ENCODE measurements around the gene RNF128. TPM values are rescaled to one million over a fixed set of nuclear protein-coding genes. Genes with fewer than 3 reads are reported as not detected.
A peak's percentile ranks its signal among the peaks of the same experiment; 100 is the strongest.

The RNF128 gene
- total RNA-seq, 1 donor from 2014 or later, result under 0.01 TPM

- no peaks in the 10 kb centered on the region for H3K9me3 ChIP-seq (ENCODE audit: control insufficient read depth in 3 of 3, low read length in 3 of 3)
- no peak overlapping the region for H3K27ac ChIP-seq (ENCODE audit: low read depth, low read length)
- H3K4me1 ChIP-seq (ENCODE audit: control insufficient read depth in 3 of 3, insufficient read depth in 3 of 3, low read length in 3 of 3), result peaks cover 4 to 6% (median 5%) of the 10 kb centered on the region in 3 donors
- no peaks in the 10 kb centered on the region for H3K36me3 ChIP-seq (ENCODE audit: control insufficient read depth in 3 of 3, insufficient read depth in 3 of 3, low read length in 3 of 3)
- H3K9ac ChIP-seq (ENCODE audit: low read depth in 1 of 3, low read length in 3 of 3), result no peak overlapping the region
- H3K4me3 ChIP-seq (ENCODE audit: low read length in 3 of 3), result no peak overlapping the region
- no peaks in the 10 kb centered on the region for H3K27me3 ChIP-seq (ENCODE audit: control insufficient read depth in 3 of 3, insufficient read depth in 3 of 3, low read length in 3 of 3)
Measured at GRCh38 chrX:106710771-106711170, 15.7 kb upstream of the RNF128 start.

- H3K27ac ChIP-seq (ENCODE audit: low read depth, low read length), result no peak overlapping the region
- H3K9ac ChIP-seq (ENCODE audit: low read depth in 1 of 3, low read length in 3 of 3), result no peak overlapping the region
- H3K4me3 ChIP-seq (ENCODE audit: low read length in 3 of 3), result no peak overlapping the region
- H3K36me3 ChIP-seq (ENCODE audit: control insufficient read depth in 3 of 3, insufficient read depth in 3 of 3, low read length in 3 of 3), result no peaks in the 10 kb centered on the region
- no peaks in the 10 kb centered on the region for H3K9me3 ChIP-seq (ENCODE audit: control insufficient read depth in 3 of 3, low read length in 3 of 3)
- no peaks in the 10 kb centered on the region for H3K27me3 ChIP-seq (ENCODE audit: control insufficient read depth in 3 of 3, insufficient read depth in 3 of 3, low read length in 3 of 3)
- H3K4me1 ChIP-seq (ENCODE audit: control insufficient read depth in 3 of 3, insufficient read depth in 3 of 3, low read length in 3 of 3), result peaks cover 4 to 6% (median 5%) of the 10 kb centered on the region in 3 donors
Measured at GRCh38 chrX:106711375-106711774, 15.1 kb upstream of the RNF128 start.

- H3K4me1 ChIP-seq (ENCODE audit: control insufficient read depth in 3 of 3, insufficient read depth in 3 of 3, low read length in 3 of 3), result no peaks in the 10 kb centered on the region
- H3K36me3 ChIP-seq (ENCODE audit: control insufficient read depth in 3 of 3, insufficient read depth in 3 of 3, low read length in 3 of 3), result no peaks in the 10 kb centered on the region
- H3K27me3 ChIP-seq (ENCODE audit: control insufficient read depth in 3 of 3, insufficient read depth in 3 of 3, low read length in 3 of 3), result no peaks in the 10 kb centered on the region
- no peak overlapping the region for H3K4me3 ChIP-seq (ENCODE audit: low read length in 3 of 3)
- no peak overlapping the region for H3K27ac ChIP-seq (ENCODE audit: low read depth, low read length)
- H3K9me3 ChIP-seq (ENCODE audit: control insufficient read depth in 3 of 3, low read length in 3 of 3), result no peaks in the 10 kb centered on the region
- H3K9ac ChIP-seq (ENCODE audit: low read depth in 1 of 3, low read length in 3 of 3), result no peak overlapping the region
Measured at GRCh38 chrX:106716004-106716403, 10.5 kb upstream of the RNF128 start.

GRCh38 chrX:106716463-106716862 lies 10.0 kb upstream of the RNF128 start:
- H3K9me3 ChIP-seq (ENCODE audit: control insufficient read depth in 3 of 3, low read length in 3 of 3), result no peaks in the 10 kb centered on the region
- no peak overlapping the region for H3K4me3 ChIP-seq (ENCODE audit: low read length in 3 of 3)
- H3K27ac ChIP-seq (ENCODE audit: low read depth, low read length), result no peak overlapping the region
- H3K4me1 ChIP-seq (ENCODE audit: control insufficient read depth in 3 of 3, insufficient read depth in 3 of 3, low read length in 3 of 3), result no peaks in the 10 kb centered on the region
- no peak overlapping the region for H3K9ac ChIP-seq (ENCODE audit: low read depth in 1 of 3, low read length in 3 of 3)
- H3K27me3 ChIP-seq (ENCODE audit: control insufficient read depth in 3 of 3, insufficient read depth in 3 of 3, low read length in 3 of 3), result no peaks in the 10 kb centered on the region
- H3K36me3 ChIP-seq (ENCODE audit: control insufficient read depth in 3 of 3, insufficient read depth in 3 of 3, low read length in 3 of 3), result no peaks in the 10 kb centered on the region

GRCh38 chrX:106718709-106719108 lies 7.8 kb upstream of the RNF128 start:
- no peak overlapping the region for H3K4me3 ChIP-seq (ENCODE audit: low read length in 3 of 3)
- no peak overlapping the region for H3K9ac ChIP-seq (ENCODE audit: low read depth in 1 of 3, low read length in 3 of 3)
- H3K9me3 ChIP-seq (ENCODE audit: control insufficient read depth in 3 of 3, low read length in 3 of 3), result no peaks in the 10 kb centered on the region
- no peaks in the 10 kb centered on the region for H3K36me3 ChIP-seq (ENCODE audit: control insufficient read depth in 3 of 3, insufficient read depth in 3 of 3, low read length in 3 of 3)
- H3K4me1 ChIP-seq (ENCODE audit: control insufficient read depth in 3 of 3, insufficient read depth in 3 of 3, low read length in 3 of 3), result no peaks in the 10 kb centered on the region
- H3K27ac ChIP-seq (ENCODE audit: low read depth, low read length), result no peak overlapping the region
- H3K27me3 ChIP-seq (ENCODE audit: control insufficient read depth in 3 of 3, insufficient read depth in 3 of 3, low read length in 3 of 3), result no peaks in the 10 kb centered on the region

GRCh38 chrX:106725931-106726330 lies 570 bp upstream of the RNF128 start:
- Histone ChIP-seq H3K9ac (ENCODE audit: low read depth in 1 of 3, low read length in 3 of 3) (peak overlapping the region; percentile 76 to 85 (median 77)), H3K36me3 (ENCODE audit: control insufficient read depth in 3 of 3, insufficient read depth in 3 of 3, low read length in 3 of 3) (no peaks in the 10 kb centered on the region)

GRCh38 chrX:106728337-106728736 lies 1.8 kb downstream of the RNF128 start:
- no peaks in the 10 kb centered on the region for H3K36me3 ChIP-seq (ENCODE audit: control insufficient read depth in 3 of 3, insufficient read depth in 3 of 3, low read length in 3 of 3)
- no peaks in the 10 kb centered on the region for H3K4me1 ChIP-seq (ENCODE audit: control insufficient read depth in 3 of 3, insufficient read depth in 3 of 3, low read length in 3 of 3)
- H3K27me3 ChIP-seq (ENCODE audit: control insufficient read depth in 3 of 3, insufficient read depth in 3 of 3, low read length in 3 of 3), result peaks cover 0 to 11% (median 0%) of the 10 kb centered on the region in 3 donors
- peak overlapping the region in 2 of 3 donors; percentile 55 to 76 for H3K9ac ChIP-seq (ENCODE audit: low read depth in 1 of 3, low read length in 3 of 3)
- peak overlapping the region; percentile 30 to 73 (median 31) for H3K4me3 ChIP-seq (ENCODE audit: low read length in 3 of 3)
- H3K27ac ChIP-seq (ENCODE audit: low read depth, low read length), result peak overlapping the region; percentile 63
- no peaks in the 10 kb centered on the region for H3K9me3 ChIP-seq (ENCODE audit: control insufficient read depth in 3 of 3, low read length in 3 of 3)

More at GRCh38 chrX:106725931-106726330, 570 bp upstream of the RNF128 start:
- Histone ChIP-seq H3K4me1 (ENCODE audit: control insufficient read depth in 3 of 3, insufficient read depth in 3 of 3, low read length in 3 of 3) (no peaks in the 10 kb centered on the region), H3K9me3 (ENCODE audit: control insufficient read depth in 3 of 3, low read length in 3 of 3) (no peaks in the 10 kb centered on the region), H3K27ac (ENCODE audit: low read depth, low read length) (peak overlapping the region; percentile 63), H3K4me3 (ENCODE audit: low read length in 3 of 3) (peak overlapping the region; percentile 73 to 78 (median 74)), H3K27me3 (ENCODE audit: control insufficient read depth in 3 of 3, insufficient read depth in 3 of 3, low read length in 3 of 3) (peaks cover 0 to 11% (median 0%) of the 10 kb centered on the region in 3 donors)

GRCh38 chrX:106730401-106730800 lies 3.9 kb downstream of the RNF128 start:
- no peak overlapping the region for H3K4me3 ChIP-seq (ENCODE audit: low read length in 3 of 3)
- peaks cover 0 to 11% (median 0%) of the 10 kb centered on the region in 3 donors for H3K27me3 ChIP-seq (ENCODE audit: control insufficient read depth in 3 of 3, insufficient read depth in 3 of 3, low read length in 3 of 3)
- no peaks in the 10 kb centered on the region for H3K9me3 ChIP-seq (ENCODE audit: control insufficient read depth in 3 of 3, low read length in 3 of 3)
- H3K36me3 ChIP-seq (ENCODE audit: control insufficient read depth in 3 of 3, insufficient read depth in 3 of 3, low read length in 3 of 3), result no peaks in the 10 kb centered on the region
- no peak overlapping the region for H3K27ac ChIP-seq (ENCODE audit: low read depth, low read length)
- H3K4me1 ChIP-seq (ENCODE audit: control insufficient read depth in 3 of 3, insufficient read depth in 3 of 3, low read length in 3 of 3), result no peaks in the 10 kb centered on the region
- peak overlapping the region in 1 of 3 donors; percentile 19 for H3K9ac ChIP-seq (ENCODE audit: low read depth in 1 of 3, low read length in 3 of 3)

- no peaks in the 10 kb centered on the region for H3K36me3 ChIP-seq (ENCODE audit: control insufficient read depth in 3 of 3, insufficient read depth in 3 of 3, low read length in 3 of 3)
- no peak overlapping the region for H3K9ac ChIP-seq (ENCODE audit: low read depth in 1 of 3, low read length in 3 of 3)
- H3K4me1 ChIP-seq (ENCODE audit: control insufficient read depth in 3 of 3, insufficient read depth in 3 of 3, low read length in 3 of 3), result no peaks in the 10 kb centered on the region
- H3K27ac ChIP-seq (ENCODE audit: low read depth, low read length), result no peak overlapping the region
- H3K4me3 ChIP-seq (ENCODE audit: low read length in 3 of 3), result no peak overlapping the region
- H3K27me3 ChIP-seq (ENCODE audit: control insufficient read depth in 3 of 3, insufficient read depth in 3 of 3, low read length in 3 of 3), result peaks cover 0 to 2% (median 0%) of the 10 kb centered on the region in 3 donors
- H3K9me3 ChIP-seq (ENCODE audit: control insufficient read depth in 3 of 3, low read length in 3 of 3), result no peaks in the 10 kb centered on the region
Measured at GRCh38 chrX:106731590-106731989, 5.1 kb downstream of the RNF128 start.

GRCh38 chrX:106734827-106735226 lies 8.3 kb downstream of the RNF128 start:
- Histone ChIP-seq H3K9me3 (ENCODE audit: control insufficient read depth in 3 of 3, low read length in 3 of 3) (no peaks in the 10 kb centered on the region), H3K27ac (ENCODE audit: low read depth, low read length) (no peak overlapping the region), H3K9ac (ENCODE audit: low read depth in 1 of 3, low read length in 3 of 3) (no peak overlapping the region), H3K4me1 (ENCODE audit: control insufficient read depth in 3 of 3, insufficient read depth in 3 of 3, low read length in 3 of 3) (no peaks in the 10 kb centered on the region), H3K36me3 (ENCODE audit: control insufficient read depth in 3 of 3, insufficient read depth in 3 of 3, low read length in 3 of 3) (no peaks in the 10 kb centered on the region), H3K4me3 (ENCODE audit: low read length in 3 of 3) (no peak overlapping the region), H3K27me3 (ENCODE audit: control insufficient read depth in 3 of 3, insufficient read depth in 3 of 3, low read length in 3 of 3) (no peaks in the 10 kb centered on the region)

Measured in skeletal muscle tissue (tissue), 4 donors.